MV-4-11 (cell line): ENCODE measurements around the gene HOXA11.

Experiments
- DNase-seq: peaks from one replicate; lab custom pipeline; 2025; lab: John Stamatoyannopoulos, UW

The HOXA11 gene

GRCh38 chr7:27185013-27185853 lies at the start of gene HOXA11:
HOXA11 (minus strand) TSS chr7:27185232; CDS start chr7:27185144, 88 bp downstream.
- DNase-seq: peak; percentile 62

- no peak for DNase-seq
These were observed 44.4 kb upstream of the HOXA11 start for GRCh38 chr7:27229448-27229847.

- DNase-seq: no peak
These were observed 40.2 kb upstream of the HOXA11 start for GRCh38 chr7:27224983-27225934.

- no peak for DNase-seq
These were observed 39.0 kb upstream of the HOXA11 start for GRCh38 chr7:27223941-27224575.

GRCh38 chr7:27221201-27221797 lies 36.3 kb upstream of the HOXA11 start:
- no peak for DNase-seq

GRCh38 chr7:27220440-27220955 lies 35.5 kb upstream of the HOXA11 start:
- no peak for DNase-seq

- DNase-seq: no peak
These were observed 34.8 kb upstream of the HOXA11 start for GRCh38 chr7:27219821-27220220.

GRCh38 chr7:27217951-27218350 lies 32.9 kb upstream of the HOXA11 start:
- no peak for DNase-seq

- DNase-seq: no peak
These were observed 30.3 kb upstream of the HOXA11 start for GRCh38 chr7:27215356-27215755.

GRCh38 chr7:27214239-27214950 lies 29.4 kb upstream of the HOXA11 start:
- no peak for DNase-seq

GRCh38 chr7:27213433-27214238 lies 28.6 kb upstream of the HOXA11 start:
- no peak for DNase-seq

- DNase-seq: no peak
These were observed 27.7 kb upstream of the HOXA11 start for GRCh38 chr7:27212497-27213432.

- DNase-seq: no peak
These were observed 26.8 kb upstream of the HOXA11 start for GRCh38 chr7:27211764-27212204.

- DNase-seq: no peak
These were observed 26.0 kb upstream of the HOXA11 start for GRCh38 chr7:27211084-27211446.

GRCh38 chr7:27210441-27211083 lies 25.5 kb upstream of the HOXA11 start:
- no peak for DNase-seq

- no peak for DNase-seq
These were observed 25.0 kb upstream of the HOXA11 start for GRCh38 chr7:27209933-27210440.

GRCh38 chr7:27208998-27209397 lies 24.0 kb upstream of the HOXA11 start:
- DNase-seq: no peak

- DNase-seq: no peak
These were observed 22.4 kb upstream of the HOXA11 start for GRCh38 chr7:27207348-27207985.
